ENCODE measurements around the gene APOA5.
"Not testable (repeated sequence)": the region's sequence is repeated elsewhere in the genome, so short reads cannot be mapped to it uniquely, and the experiment has no call there.

APOA5 gene, protein sequence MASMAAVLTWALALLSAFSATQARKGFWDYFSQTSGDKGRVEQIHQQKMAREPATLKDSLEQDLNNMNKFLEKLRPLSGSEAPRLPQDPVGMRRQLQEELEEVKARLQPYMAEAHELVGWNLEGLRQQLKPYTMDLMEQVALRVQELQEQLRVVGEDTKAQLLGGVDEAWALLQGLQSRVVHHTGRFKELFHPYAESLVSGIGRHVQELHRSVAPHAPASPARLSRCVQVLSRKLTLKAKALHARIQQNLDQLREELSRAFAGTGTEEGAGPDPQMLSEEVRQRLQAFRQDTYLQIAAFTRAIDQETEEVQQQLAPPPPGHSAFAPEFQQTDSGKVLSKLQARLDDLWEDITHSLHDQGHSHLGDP

DNA sequence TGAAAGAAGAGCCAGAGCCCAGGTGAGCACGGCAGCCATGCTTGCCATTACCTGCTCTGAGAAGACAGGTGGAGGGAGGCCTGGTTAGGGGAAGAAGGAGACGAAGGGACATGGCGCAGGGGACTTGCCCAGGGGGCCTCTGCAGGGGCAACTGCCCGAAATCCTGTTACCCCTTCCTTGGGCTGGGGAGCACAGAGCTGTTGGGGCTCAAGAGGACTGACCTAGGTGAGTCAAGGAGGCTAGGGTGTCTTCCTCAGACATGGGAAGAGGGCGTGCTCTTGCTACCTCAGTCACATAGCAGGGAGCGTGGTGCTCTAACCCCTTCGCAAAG, at the start of gene APOA5:
Gene APOA5, minus strand, starts transcription at position 67 of the 331 bp plus-strand sequence. Its CDS starts 19 bp downstream, at position 48.
- DNase-seq, result no peak

DNA sequence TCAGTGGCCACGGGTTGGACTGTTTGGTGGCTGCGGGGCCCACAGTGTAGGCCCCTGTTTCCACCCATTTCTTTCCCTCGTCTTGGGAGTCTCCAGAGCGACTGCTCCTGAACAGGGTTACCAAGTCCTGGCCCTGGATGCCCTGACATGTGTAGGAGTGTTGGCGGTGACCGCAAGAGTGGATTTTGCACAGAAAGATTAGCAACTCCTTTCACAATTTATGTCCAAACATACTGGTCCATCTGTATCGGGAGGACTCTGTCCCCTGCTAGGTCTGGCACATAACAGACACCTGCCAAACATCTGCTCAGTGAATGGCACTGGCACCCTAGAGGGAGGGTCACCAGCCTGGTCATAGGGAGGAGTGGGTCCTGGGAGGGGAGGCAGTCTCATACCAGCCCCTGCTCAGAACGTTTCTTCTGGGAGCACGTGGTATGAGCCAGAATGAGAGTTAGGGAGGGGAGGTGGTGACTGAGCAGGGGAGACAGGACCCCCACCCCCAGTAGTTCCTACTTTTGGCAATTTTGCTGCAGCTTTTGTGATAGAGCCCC, 49.1 kb upstream of the APOA5 start:
- no peak for DNase-seq

DNA sequence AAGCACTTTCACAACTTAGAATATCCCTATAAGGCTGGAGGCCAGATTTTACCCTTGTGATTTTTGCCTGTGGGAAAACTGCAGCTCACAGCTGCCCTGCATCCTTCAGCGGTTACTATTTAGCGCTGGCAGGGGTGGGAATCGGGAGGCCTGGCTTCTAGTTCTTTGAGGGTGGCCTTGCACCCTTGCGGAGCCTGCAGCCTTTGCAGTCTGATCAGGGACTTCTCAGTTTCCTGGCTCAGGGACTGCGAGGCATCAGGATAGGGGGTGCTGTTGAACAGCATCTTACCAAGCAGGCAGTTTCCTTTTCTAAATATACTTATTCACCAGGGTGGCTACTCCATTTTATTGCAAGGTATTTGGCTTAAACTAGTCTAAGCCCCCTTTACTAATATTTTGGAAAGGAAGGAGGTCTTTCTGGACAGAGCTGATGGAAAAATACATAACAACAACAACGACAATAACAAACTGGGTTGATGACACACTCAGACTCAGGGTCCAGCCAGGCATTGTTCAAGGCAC, 48.6 kb upstream of the APOA5 start:
- DNase-seq, result no peak

DNA sequence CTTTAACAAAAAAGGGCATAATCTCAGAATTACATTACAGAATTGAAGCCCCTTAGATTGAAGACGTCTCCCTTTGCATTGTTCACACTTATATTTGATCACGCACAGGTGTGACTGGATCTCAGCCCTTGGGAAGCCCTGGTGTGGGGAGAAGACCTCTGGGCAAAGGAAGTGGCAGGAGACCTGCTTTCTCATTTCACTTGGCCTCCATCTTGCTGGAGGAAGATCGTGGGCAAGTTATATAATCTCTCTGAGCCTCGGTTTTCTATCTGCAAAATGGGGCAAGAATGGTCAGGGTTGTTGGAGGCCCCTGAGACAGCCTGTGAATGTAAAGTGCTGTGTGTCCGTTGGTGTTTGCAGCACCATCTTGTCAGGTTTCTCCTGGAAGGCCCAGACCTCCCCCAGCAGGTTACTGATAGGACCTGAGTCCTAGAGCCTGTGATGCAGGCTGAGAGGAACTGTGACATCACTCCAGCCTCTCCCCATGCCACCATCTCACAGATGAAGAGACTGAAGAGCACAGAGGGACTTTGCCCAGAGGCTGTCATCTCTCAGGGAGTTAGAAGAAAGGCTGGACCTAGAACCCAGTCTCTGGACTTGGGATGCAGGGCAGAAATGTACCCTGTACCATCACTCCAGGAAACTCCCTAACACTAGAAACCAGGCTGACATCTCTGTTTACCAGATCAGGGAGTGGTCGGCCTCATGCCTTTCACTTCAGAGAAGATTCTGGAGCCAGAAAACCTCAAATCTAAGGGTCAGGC, 46.8 kb upstream of the APOA5 start:
- DNase-seq, result no peak

DNA sequence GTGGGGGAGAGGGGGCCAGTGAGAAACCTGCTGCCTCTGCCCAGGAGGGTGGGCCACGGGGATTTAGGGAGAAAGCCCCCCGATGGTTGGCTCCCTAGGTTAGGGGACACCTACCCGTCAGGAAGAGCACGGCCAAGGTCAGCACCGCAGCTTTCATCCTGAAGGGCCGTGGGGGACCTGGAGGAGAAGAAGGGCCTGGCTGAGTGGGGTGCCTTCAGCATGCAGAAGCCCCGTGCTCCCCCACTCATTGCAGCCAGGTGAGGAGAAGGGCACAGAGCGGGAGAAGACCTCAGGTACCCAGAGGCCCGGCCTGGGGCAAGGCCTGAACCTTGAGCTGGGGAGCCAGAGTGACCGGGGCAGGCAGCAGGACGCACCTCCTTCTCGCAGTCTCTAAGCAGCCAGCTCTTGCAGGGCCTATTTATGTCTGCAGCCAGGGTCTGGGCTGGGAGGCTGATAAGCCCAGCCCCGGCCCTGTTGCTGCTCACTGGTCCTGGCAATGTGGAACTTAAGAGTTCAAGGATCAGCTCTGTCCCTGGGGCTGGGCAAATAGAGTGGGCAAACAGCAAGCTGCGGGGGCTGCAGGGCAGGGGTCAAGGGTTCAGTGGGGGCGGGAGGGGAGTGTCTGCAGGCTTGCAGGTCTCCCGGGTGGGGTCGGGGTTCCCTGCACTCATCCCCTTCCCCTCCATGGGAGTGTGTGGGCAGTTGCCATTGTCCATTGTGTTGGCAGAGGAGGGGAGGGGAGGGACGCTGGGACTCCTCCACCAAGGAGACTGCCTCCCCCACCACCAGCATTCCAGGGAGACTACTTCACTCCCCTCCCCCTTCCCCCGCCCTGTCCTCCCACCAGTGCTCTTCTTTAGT, 45.8 kb upstream of the APOA5 start, which contains the start of gene APOA1:
Gene APOA1, minus strand, starts transcription at position 392 of the 861 bp plus-strand sequence. Its CDS starts 235 bp downstream, at position 157.
- peak; percentile 42 for DNase-seq

DNA sequence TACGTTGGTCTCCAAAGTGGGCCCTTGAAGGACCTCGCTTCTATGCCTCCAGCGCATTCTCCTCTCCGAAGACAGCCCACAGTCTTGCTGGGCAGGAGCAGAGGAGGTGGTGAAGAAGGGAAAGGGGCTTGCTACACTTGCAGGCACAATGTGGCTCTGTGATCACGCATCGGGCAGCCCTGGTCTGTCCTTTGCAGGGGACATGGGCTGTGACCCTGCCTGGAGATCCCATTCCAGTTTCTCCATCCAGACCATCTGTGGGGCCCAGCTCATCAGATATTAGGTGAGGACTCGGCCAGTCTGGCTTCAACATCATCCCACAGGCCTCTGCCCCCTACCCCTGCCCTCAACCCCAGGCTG, 44.9 kb upstream of the APOA5 start:
- DNase-seq, result no peak

DNA sequence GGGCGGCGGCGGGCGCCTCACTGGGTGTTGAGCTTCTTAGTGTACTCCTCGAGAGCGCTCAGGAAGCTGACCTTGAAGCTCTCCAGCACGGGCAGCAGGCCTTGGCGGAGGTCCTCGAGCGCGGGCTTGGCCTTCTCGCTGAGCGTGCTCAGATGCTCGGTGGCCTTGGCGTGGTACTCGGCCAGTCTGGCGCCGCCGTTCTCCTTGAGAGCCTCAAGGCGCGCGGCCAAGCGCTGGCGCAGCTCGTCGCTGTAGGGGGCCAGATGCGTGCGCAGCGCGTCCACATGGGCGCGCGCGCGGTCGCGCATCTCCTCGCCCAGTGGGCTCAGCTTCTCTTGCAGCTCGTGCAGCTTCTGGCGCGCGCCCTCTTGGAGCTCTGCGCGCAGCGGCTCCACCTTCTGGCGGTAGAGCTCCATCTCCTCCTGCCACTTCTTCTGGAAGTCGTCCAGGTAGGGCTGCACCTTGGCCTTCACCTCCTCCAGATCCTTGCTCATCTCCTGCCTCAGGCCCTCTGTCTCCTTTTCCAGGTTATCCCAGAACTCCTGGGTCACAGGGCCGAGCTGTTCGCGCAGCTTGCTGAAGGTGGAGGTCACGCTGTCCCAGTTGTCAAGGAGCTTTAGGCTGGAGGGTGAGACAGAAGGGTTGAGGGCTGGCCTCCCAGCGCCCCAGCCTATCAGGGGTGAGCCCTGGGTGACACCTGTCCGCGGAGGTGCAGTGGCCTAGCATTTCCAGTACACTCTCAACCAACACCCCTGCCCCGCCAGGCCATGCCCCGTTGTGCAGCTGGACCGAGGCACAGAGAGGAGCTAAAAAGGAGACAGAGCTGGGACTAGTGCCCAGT, 44.3 kb upstream of the APOA5 start:
- DNase-seq, result peak; percentile 53

DNA sequence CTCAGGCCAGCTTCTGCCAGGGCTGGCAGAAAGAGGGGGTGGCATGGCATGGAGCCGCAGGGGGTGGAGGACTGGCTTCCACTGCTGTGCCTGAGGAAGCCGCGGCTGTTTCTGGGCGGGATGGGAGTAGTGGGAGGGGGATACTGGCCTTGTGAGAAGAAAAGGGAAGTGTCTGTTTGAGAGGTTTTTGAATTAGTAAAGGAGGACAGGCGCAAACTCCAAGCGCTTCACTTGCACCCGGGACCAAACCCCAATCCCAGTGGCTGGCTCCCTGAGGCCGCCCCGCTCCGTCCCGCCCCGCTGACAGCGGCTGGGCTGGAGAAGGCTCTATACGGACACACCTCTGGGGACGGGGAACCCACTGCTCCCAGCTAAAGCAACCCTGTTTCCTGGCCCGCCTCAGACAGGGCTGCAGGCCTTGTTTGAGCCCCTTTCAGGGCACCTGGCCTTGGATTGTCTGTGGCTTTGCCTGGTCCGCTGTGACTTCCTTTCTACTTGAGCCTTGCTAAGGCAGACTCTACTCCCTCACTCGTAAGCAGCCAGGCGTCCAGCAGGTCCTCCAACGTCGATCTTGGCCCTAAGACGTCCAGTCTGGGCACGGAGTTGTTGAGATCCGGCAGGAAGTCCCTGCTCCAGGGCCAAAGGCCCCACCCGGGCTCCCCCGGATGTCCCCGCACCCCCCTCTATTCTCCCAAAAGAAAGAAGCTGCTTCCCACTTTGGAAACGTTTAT, 43.5 kb upstream of the APOA5 start:
- no peak for DNase-seq

DNA sequence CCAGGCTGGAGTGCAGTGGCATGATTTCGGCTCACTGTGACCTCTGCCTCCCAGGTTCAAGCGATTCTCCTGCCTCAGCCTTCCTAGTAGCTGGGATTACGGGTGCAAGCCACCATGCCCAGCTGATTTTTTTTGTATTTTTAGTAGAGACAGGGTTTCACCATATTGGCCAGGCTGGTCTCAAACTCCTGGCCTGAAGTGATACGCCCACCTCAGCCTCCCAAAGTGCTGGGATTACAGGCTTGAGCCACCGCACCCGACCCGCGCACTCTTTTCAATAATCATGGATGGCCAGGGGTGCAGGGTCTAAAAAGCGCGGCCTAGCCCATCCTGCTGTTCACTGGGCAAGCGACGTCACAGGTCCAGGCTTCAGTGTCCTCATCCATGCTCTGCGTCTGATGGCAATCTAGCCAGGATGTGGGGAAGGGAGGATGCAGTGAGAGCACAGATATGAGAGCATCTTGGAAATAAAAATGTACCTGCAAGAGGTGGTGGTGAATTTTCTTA, 42.9 kb upstream of the APOA5 start:
- DNase-seq, result not testable (repeated sequence)

DNA sequence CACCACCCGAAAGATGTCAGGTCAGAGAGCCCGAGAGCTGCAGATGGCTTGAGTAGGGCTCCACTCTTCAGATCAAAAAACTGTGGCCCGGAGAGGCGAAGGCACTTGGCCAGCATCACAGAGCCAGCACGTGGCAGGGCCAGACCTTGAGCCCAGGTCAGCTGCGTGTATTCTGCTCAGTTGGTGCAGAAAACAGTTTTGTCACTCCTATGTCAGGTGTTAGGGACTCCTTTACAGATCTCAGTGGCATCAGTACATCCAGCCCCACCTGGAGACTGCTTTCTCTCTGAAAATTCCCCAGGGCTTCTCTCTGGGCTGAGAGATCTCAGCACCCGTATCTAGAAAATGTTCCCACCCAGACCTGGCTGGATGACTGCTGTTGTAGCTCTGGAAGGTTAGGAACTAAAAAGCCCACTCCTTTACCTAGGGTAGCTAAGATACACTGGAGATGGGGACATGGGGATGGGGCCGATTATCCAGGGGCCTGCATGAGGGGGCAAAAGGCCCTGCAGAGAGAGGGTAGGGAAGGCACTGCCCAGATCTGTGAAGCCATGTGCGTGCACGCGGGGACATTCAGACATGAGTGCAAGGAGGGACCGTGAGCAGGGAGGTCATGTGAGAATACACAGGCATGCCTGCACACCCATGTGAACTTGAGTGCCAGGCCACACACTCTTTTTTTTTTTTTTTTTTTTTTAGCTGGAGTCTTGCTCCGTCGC, 42.3 kb upstream of the APOA5 start:
- DNase-seq, result no peak

DNA sequence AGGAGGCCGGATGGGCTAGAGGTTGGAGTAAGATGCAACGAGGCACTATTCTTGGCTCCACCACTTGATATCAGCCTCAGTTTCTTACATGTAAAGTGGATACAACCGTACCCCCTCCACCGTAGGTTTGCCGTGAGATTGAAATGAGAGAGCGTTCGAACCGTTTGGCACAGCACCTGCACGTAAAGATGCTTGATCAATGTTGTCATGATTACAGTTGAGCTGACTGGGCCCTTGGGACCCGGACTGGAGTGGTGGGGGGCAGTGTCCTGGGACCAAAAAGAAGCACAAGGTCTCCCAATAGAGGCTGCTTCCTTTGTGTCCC, 41.8 kb upstream of the APOA5 start:
- no peak for DNase-seq

DNA sequence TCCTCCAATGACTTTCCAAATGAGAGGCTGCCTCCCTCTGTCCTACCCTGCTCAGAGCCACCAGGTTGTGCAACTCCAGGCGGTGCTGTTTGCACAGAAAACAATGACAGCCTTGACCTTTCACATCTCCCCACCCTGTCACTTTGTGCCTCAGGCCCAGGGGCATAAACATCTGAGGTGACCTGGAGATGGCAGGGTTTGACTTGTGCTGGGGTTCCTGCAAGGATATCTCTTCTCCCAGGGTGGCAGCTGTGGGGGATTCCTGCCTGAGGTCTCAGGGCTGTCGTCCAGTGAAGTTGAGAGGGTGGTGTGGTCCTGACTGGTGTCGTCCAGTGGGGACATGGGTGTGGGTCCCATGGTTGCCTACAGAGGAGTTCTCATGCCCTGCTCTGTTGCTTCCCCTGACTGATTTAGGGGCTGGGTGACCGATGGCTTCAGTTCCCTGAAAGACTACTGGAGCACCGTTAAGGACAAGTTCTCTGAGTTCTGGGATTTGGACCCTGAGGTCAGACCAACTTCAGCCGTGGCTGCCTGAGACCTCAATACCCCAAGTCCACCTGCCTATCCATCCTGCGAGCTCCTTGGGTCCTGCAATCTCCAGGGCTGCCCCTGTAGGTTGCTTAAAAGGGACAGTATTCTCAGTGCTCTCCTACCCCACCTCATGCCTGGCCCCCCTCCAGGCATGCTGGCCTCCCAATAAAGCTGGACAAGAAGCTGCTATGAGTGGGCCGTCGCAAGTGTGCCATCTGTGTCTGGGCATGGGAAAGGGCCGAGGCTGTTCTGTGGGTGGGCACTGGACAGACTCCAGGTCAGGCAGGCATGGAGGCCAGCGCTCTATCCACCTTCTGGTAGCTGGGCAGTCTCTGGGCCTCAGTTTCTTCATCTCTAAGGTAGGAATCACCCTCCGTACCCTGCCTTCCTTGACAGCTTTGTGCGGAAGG, 40.9 kb upstream of the APOA5 start:
- no peak for DNase-seq

DNA sequence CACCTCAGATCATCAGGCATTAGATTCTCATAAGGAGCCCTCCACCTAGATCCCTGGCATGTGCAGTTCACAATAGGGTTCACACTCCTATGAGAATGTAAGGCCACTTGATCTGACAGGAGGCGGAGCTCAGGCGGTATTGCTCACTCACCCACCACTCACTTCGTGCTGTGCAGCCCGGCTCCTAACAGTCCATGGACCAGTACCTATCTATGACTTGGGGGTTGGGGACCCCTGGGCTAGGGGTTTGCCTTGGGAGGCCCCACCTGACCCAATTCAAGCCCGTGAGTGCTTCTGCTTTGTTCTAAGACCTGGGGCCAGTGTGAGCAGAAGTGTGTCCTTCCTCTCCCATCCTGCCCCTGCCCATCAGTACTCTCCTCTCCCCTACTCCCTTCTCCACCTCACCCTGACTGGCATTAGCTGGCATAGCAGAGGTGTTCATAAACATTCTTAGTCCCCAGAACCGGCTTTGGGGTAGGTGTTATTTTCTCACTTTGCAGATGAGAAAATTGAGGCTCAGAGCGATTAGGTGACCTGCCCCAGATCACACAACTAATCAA, 40.2 kb upstream of the APOA5 start:
- no peak for DNase-seq

DNA sequence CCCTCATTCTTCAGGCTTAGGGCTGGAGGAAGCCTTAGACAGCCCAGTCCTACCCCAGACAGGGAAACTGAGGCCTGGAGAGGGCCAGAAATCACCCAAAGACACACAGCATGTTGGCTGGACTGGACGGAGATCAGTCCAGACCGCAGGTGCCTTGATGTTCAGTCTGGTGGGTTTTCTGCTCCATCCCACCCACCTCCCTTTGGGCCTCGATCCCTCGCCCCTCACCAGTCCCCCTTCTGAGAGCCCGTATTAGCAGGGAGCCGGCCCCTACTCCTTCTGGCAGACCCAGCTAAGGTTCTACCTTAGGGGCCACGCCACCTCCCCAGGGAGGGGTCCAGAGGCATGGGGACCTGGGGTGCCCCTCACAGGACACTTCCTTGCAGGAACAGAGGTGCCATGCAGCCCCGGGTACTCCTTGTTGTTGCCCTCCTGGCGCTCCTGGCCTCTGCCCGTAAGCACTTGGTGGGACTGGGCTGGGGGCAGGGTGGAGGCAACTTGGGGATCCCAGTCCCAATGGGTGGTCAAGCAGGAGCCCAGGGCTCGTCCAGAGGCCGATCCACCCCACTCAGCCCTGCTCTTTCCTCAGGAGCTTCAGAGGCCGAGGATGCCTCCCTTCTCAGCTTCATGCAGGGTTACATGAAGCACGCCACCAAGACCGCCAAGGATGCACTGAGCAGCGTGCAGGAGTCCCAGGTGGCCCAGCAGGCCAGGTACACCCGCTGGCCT, 38.7 kb upstream of the APOA5 start:
- DNase-seq, result no peak

DNA sequence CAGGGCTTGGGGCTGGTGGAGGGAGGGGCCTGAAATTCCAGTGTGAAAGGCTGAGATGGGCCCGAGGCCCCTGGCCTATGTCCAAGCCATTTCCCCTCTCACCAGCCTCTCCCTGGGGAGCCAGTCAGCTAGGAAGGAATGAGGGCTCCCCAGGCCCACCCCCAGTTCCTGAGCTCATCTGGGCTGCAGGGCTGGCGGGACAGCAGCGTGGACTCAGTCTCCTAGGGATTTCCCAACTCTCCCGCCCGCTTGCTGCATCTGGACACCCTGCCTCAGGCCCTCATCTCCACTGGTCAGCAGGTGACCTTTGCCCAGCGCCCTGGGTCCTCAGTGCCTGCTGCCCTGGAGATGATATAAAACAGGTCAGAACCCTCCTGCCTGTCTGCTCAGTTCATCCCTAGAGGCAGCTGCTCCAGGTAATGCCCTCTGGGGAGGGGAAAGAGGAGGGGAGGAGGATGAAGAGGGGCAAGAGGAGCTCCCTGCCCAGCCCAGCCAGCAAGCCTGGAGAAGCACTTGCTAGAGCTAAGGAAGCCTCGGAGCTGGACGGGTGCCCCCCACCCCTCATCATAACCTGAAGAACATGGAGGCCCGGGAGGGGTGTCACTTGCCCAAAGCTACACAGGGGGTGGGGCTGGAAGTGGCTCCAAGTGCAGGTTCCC, 38.0 kb upstream of the APOA5 start, which contains the start of gene APOC3:
Gene APOC3, plus strand, starts transcription at position 383 of the 659 bp plus-strand sequence. CDS start 676 bp downstream, outside the sequence.
- DNase-seq, result no peak

DNA sequence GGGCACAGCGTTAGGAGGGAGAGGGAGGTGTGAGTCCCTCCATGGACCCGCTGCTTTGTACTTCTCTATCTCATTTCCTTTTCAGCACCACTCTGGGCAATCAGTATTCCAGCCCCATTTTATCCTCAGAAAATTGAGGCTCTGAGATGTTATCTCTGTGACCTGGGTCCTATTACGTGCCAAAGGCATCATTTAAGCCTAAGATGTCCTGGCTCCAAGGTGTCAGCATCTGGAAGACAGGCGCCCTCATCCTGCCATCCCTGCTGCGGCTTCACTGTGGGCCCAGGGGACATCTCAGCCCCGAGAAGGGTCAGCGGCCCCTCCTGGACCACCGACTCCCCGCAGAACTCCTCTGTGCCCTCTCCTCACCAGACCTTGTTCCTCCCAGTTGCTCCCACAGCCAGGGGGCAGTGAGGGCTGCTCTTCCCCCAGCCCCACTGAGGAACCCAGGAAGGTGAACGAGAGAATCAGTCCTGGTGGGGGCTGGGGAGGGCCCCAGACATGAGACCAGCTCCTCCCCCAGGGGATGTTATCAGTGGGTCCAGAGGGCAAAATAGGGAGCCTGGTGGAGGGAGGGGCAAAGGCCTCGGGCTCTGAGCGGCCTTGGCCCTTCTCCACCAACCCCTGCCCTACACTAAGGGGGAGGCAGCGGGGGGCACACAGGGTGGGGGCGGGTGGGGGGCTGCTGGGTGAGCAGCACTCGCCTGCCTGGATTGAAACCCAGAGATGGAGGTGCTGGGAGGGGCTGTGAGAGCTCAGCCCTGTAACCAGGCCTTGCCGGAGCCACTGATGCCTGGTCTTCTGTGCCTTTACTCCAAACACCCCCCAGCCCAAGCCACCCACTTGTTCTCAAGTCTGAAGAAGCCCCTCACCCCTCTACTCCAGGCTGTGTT, 37.2 kb upstream of the APOA5 start:
- DNase-seq, result no peak
